Activated CD8-positive, alpha-beta memory T cell treated with anti-CD3 and anti-CD28 coated beads, Interleukin-2, amount 10 ng/mL, durations not matched to agents 7 days and 5 days (primary cell): ENCODE measurements around the gene MKNK1. TPM values are rescaled to one million over a fixed set of nuclear protein-coding genes. Genes with fewer than 3 reads are reported as not detected.

Experiments
- ATAC-seq: fragments of 150-1000 bp; cut with Tn5 transposase; one replicate; pipeline ENCODE4 v1.10.0; 2021; ENCODE audit warnings: moderate library complexity
- CTCF ChIA-PET: fragments of 350-600 bp; sonication (Branson Sonifier 250); formaldehyde crosslinking; loops from one replicate; lab custom pipeline; 2021; ENCODE audit warnings: antibody characterized with exemption; lab: Charles Lee
- DNase-seq: peaks from one replicate; pipeline ENCODE4 v3.0.0-alpha.2; 2020
- H3K27ac Mint-ChIP-seq: one replicate; pipeline ENCODE4 v1.8.0; 2021; ENCODE audit warnings: mild to moderate bottlenecking, mixed read lengths
- H3K27me3 Mint-ChIP-seq: one replicate; pipeline ENCODE4 v1.8.0; 2021; ENCODE audit warnings: mixed read lengths
- H3K36me3 Mint-ChIP-seq: one replicate; pipeline ENCODE4 v1.8.0; 2021; ENCODE audit warnings: mild to moderate bottlenecking, mixed read lengths
- H3K4me1 Mint-ChIP-seq: one replicate; pipeline ENCODE4 v1.8.0; 2021; ENCODE audit warnings: mixed read lengths
- H3K4me3 Mint-ChIP-seq: one replicate; pipeline ENCODE4 v1.8.0; 2021; ENCODE audit warnings: mild to moderate bottlenecking, moderate library complexity, mixed read lengths
- H3K9me3 Mint-ChIP-seq: one replicate; pipeline ENCODE4 v1.8.0; 2022; ENCODE audit warnings: low read depth, mixed read lengths
- total RNA-seq, 2 experiments: library from RNA; stranded (reverse); gene quantifications; one replicate each; pipeline ENCODE4 v1.2.3, GENCODE V29; 2021

MKNK1 gene
- total RNA-seq, 2 experiments from 2014 or later = 70.6 to 78.6 TPM

DNA sequence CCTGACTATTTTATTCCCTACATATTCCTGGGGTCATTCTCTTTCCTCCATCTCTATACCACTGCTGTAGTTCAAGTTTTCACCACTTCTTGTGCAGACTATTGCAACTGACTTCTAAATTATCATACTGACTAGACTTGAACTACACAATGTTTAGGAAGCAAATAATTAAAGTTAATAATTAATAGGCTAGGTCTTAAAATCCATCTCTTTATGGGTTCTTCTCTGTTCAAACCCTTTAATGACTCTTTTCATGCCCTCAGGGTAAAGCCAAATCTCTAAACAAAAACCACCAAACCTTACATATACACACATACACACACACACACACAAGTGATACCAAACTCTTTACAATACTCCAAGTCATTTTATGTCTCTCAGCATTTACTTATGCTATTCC is 34.9 kb upstream of the MKNK1 start:
- DNase-seq (no peak), ATAC-seq (no peak)
- Mint-ChIP-seq H3K4me3 (no peak overlapping the region), H3K27ac (no peak overlapping the region), H3K27me3 (no peaks in the 10 kb centered on the region), H3K9me3 (no peaks in the 10 kb centered on the region), H3K4me1 (no peaks in the 10 kb centered on the region), H3K36me3 (peaks cover 19% of the 10 kb centered on the region)
- CTCF ChIA-PET = no interaction called here

DNA sequence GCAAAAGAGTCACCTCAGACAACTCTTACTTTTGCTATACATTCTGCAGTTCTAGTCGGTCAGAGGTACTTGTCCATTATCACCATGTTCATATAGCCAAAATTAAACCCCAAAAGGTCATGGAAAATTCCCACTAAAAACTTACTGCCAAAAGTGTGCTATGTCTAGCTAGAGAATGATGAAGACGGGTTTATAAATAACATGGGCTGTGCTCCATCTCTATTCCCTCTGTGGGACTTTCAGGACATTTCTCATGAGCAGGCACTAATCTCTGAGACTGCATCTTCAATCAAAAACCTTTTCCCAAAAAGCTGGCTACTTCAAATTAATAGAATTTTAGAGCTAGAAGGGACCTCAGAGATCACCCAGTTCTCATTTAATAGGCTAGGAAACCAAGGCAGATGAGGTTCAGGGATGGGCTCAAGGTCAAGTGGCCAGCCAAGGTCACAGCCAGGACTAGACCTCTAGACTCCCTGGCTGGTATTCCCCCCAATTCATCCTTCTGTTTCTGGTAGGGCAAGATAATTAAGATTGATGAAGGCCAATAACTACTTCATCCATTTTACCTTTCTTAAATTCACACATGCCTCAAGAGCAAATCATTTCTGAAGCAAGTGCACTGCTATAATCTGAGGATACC is 33.5 kb upstream of the MKNK1 start:
- no peak overlapping the region for H3K27ac Mint-ChIP-seq
- H3K9me3 Mint-ChIP-seq = no peaks in the 10 kb centered on the region
- H3K4me1 Mint-ChIP-seq = no peaks in the 10 kb centered on the region
- no peaks in the 10 kb centered on the region for H3K27me3 Mint-ChIP-seq
- ATAC-seq (no peak), DNase-seq (no peak)
- CTCF ChIA-PET = interaction anchor here (1.4 kb wide), 1 partner anchor 12 kb away, joined by 3 read pairs; no protein-coding TSS in a partner anchor
- no peak overlapping the region for H3K4me3 Mint-ChIP-seq
- peaks cover 16% of the 10 kb centered on the region for H3K36me3 Mint-ChIP-seq

DNA sequence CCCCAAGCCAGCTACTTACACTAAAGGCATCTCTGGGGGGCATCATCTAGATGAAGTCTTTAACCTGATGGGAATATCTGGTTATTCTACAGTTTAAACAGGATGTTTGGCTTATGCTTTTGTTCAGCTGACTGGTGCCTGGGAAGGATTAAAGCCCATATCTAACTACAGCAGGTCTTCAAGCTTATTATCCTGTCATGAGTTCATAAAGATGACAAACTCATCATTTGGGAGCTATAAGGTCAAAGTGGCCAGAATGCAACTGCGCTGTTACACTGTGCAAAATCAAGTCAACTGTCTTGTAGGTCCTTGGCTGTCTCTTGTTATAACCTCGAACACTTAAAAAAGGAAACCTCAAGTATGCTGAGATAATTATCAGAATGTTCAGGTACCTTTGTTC is 31.1 kb upstream of the MKNK1 start:
- no peaks in the 10 kb centered on the region for H3K9me3 Mint-ChIP-seq
- H3K27me3 Mint-ChIP-seq = no peaks in the 10 kb centered on the region
- CTCF ChIA-PET = no interaction called here
- DNase-seq = no peak
- no peak for ATAC-seq
- H3K36me3 Mint-ChIP-seq = peaks cover 10% of the 10 kb centered on the region
- H3K4me1 Mint-ChIP-seq = no peaks in the 10 kb centered on the region
- H3K4me3 Mint-ChIP-seq = no peak overlapping the region
- no peak overlapping the region for H3K27ac Mint-ChIP-seq

DNA sequence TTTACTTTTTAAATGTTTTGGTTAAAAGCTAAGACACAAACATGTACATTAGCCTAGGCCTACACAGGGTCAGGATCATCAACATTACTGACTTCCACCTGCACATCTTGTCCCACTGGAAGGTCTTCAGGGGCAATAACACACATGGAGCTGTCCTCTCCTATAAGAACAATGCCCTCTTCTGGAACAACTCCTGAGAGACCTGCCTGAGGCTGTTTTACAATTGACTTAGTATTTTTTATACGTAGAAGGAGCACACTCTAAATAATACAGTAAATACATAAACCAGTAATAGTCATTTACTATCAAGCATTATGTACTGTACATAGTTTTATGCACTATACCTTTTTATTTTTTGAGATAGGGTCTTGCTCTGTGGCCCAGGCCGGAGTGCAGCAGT is 26.7 kb upstream of the MKNK1 start:
- CTCF ChIA-PET = interaction anchor here (1.6 kb wide), 1 partner anchor 8 kb away, joined by 4 read pairs; no protein-coding TSS in a partner anchor
- Mint-ChIP-seq H3K27me3 (no peaks in the 10 kb centered on the region), H3K27ac (no peak overlapping the region), H3K36me3 (peaks cover 8% of the 10 kb centered on the region), H3K9me3 (no peaks in the 10 kb centered on the region), H3K4me3 (no peak overlapping the region), H3K4me1 (no peaks in the 10 kb centered on the region)
- ATAC-seq (no peak), DNase-seq (no peak)

DNA sequence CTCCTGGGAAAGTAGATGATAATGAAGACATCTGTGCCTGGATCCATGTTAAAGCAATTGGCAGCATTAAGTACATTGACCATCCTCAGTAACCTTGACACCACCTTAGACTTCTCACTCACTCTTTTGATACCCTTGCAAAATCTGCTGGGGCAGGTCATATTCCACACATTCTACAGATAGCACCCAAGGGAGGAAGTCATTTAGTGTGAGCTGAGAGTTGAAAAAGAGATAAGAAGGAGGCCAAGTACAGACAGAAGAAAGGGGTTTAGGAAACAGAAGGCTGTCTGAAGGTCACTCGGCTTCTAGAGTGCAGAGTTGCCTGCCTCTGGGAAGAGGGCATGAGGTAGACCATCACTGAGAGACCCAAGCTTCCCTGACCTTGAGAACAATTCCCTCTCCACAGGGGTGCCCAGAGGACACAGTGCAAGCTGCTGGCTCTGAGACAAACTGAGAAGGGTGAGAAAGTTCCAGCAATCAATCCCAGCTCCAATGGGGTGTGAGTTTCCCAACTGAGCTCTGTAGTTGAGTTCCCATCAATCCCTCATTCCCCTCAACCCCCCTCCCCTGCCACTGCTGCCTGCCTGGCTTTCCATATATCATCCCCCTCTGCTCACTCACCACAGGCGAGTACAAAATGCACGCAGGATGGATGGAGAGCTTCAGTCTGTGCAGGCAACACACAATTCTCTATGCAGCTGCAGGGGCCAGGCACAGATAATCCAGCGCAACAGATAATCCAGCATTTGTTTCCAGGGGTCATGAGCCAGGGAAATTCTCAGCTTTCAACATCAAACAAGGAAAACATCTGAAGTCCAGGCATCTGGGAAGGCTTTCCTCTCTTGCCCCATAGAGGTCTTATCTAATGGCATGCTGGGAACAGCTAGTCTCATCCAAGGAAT is 19.9 kb upstream of the MKNK1 start:
- no peak overlapping the region for H3K27ac Mint-ChIP-seq
- ATAC-seq (no peak), DNase-seq (no peak)
- CTCF ChIA-PET = interaction anchor here (0.8 to 3.8 kb wide), 2 partner anchors 8 to 101 kb away, joined by 3 to 19 read pairs; no protein-coding TSS in a partner anchor
- no peaks in the 10 kb centered on the region for H3K27me3 Mint-ChIP-seq
- H3K36me3 Mint-ChIP-seq = no peaks in the 10 kb centered on the region
- no peak overlapping the region for H3K4me3 Mint-ChIP-seq
- no peaks in the 10 kb centered on the region for H3K9me3 Mint-ChIP-seq
- H3K4me1 Mint-ChIP-seq = peaks cover 8% of the 10 kb centered on the region

DNA sequence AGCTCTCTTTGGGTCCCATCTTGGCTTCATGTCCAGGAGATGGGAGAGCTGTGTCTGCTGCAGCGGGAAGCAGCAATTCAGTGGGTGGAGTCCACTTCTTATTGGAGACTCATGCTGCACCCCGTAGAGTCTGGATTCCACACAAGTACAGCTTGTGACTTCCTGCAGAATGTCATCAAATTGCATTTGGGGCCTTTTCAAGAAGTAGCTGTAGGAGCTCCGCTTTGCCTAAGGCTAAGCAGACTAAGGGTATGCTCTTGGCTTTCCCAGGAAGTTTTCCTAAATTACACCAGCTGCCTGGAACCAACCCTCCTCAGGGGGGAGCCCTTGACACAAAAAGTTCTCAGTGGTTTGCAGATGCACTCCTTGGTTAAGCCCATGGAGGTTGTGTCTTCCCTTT is 18.3 kb upstream of the MKNK1 start:
- Mint-ChIP-seq H3K9me3 (no peaks in the 10 kb centered on the region), H3K36me3 (no peaks in the 10 kb centered on the region), H3K4me1 (peaks cover 17% of the 10 kb centered on the region), H3K27ac (no peak overlapping the region), H3K4me3 (no peak overlapping the region), H3K27me3 (no peaks in the 10 kb centered on the region)
- CTCF ChIA-PET = interaction anchor here (1.0 to 3.8 kb wide), 5 partner anchors 8 to 102 kb away, joined by 4 to 19 read pairs (median 4); no protein-coding TSS in a partner anchor
- no peak for DNase-seq
- ATAC-seq = no peak

DNA sequence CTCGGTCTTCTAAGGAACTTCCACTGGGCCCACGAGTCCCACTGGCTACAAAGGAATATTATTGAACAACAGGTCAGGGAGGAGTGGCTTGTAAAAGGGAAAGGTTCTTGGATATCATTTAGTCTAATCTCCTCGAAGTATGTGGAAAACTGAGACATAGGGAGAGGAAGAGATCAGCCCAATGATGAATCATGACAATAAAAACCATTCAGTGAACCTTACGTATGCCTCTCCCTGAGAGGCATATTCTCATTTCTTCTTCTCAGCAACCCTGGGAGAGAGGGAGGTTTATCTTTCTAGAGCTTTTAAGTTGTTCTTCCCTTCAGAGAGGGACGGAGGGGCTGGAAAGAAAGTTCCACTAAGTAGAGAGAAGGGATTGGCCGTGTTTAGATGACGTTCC is 17.9 kb upstream of the MKNK1 start:
- peaks cover 21% of the 10 kb centered on the region for H3K4me1 Mint-ChIP-seq
- CTCF ChIA-PET = interaction anchor here (1.0 to 3.8 kb wide), 6 partner anchors 9 to 103 kb away, joined by 3 to 19 read pairs (median 4); no protein-coding TSS in a partner anchor
- no peak overlapping the region for H3K27ac Mint-ChIP-seq

DNA sequence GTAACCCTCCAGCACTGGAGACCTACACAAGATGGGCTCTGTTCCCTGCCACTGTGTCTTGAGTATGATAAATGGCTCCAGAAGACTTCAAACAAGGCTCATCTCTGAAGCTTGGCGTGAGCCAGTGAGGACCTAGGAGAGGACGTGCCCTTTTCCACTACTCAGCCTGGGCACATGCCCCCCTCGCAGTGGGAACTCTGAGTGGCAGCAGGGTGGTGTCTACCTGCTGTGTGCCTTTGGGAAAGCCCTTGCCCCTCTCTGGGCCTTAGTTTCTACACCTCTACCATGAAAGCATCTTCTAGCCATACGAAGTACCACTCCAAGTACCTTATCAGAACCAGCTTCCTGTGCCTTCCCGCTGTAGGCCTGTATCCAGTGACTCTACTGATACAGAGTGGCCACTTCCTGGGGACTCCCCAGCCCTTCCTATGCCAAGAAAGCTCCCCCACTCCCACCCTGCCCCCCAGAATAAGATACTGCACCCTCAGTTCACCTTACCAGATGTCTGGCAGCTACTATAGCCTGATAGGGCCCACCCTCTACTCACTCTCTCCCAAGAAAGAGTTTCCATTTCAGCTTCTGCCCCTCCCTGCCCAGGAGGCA is 15.7 kb upstream of the MKNK1 start:
- no peaks in the 10 kb centered on the region for H3K9me3 Mint-ChIP-seq
- no peaks in the 10 kb centered on the region for H3K27me3 Mint-ChIP-seq
- H3K4me3 Mint-ChIP-seq = no peak overlapping the region
- H3K27ac Mint-ChIP-seq = no peak overlapping the region
- no peaks in the 10 kb centered on the region for H3K36me3 Mint-ChIP-seq
- H3K4me1 Mint-ChIP-seq = peaks cover 36% of the 10 kb centered on the region
- CTCF ChIA-PET = interaction anchor here (1.2 to 3.8 kb wide), 2 partner anchors 14 to 105 kb away, joined by 3 to 19 read pairs; no protein-coding TSS in a partner anchor
- no peak for DNase-seq
- no peak for ATAC-seq

More for the DNA sequence above, 17.9 kb upstream of the MKNK1 start:
- Mint-ChIP-seq H3K36me3 (no peaks in the 10 kb centered on the region), H3K4me3 (no peak overlapping the region), H3K27me3 (no peaks in the 10 kb centered on the region), H3K9me3 (no peaks in the 10 kb centered on the region)
- DNase-seq (no peak), ATAC-seq (no peak)

DNA sequence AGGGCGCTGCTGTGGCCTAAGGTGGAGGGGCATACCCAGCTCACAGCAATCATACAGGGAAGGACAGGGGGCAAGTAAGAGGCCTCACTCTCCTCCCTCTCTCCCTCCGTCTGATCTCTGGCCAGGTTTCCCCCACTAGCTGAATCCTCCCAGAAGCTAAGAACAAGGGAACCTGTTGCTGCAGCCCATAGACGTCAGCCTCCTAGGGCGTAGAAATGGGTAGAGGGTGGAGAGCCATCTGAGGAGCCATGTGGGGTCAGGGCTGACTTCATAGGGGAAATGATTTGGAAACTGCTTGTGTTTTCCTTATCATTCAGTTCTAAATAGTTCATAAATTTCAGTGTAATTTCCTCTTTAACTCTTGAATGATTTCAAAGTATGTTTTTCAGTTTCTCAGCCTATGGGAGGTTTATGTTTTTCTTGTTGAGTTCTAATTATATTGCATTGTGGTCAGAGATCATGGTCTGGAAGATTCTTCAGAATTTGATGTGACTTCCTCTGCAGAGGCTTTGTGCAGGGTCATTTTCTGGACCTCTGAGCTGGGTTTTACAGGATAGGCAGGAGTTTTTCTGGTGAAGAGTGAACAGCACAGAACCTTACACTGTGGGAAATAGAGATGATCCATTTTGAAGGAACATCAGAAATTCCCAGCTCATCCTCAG is 14.8 kb upstream of the MKNK1 start:
- Mint-ChIP-seq H3K9me3 (no peaks in the 10 kb centered on the region), H3K36me3 (no peaks in the 10 kb centered on the region), H3K4me3 (no peak overlapping the region), H3K27ac (peak overlapping the region; percentile 12), H3K27me3 (no peaks in the 10 kb centered on the region), H3K4me1 (peaks cover 45% of the 10 kb centered on the region)
- no peak for DNase-seq
- CTCF ChIA-PET = interaction anchor here (0.8 to 5.4 kb wide), 2 partner anchors 9 to 14 kb away, joined by 3 to 51 read pairs; partner anchors contain the start of gene MKNK1
- no peak for ATAC-seq

DNA sequence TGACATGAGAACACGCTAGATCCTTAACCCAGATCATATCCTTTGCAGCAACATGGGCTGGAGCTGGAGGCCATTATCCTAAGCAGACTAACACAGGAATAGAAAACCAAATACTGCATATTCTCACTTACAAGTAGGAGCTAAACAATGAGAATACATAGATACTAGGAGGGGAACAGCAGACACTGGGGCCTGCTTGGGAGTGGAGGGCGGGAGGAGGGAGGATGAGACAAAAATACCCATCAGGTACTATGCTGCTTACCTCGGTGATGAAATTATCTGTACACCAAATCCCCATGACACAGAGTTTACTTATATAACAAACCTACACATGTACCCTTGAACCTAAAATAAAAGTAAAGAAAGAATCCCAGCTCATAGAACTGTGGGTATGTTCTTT is 13.8 kb upstream of the MKNK1 start:
- CTCF ChIA-PET = interaction anchor here (0.8 to 5.4 kb wide), 7 partner anchors 10 to 176 kb away, joined by 3 to 51 read pairs (median 3); partner anchors contain the start of genes ATPAF1 and MKNK1
- H3K4me3 Mint-ChIP-seq = peak overlapping the region; percentile 15
- peaks cover 51% of the 10 kb centered on the region for H3K4me1 Mint-ChIP-seq
- DNase-seq (no peak), ATAC-seq (no peak)
- no peaks in the 10 kb centered on the region for H3K27me3 Mint-ChIP-seq
- peaks cover 2% of the 10 kb centered on the region for H3K36me3 Mint-ChIP-seq
- no peak overlapping the region for H3K27ac Mint-ChIP-seq
- H3K9me3 Mint-ChIP-seq = no peaks in the 10 kb centered on the region

DNA sequence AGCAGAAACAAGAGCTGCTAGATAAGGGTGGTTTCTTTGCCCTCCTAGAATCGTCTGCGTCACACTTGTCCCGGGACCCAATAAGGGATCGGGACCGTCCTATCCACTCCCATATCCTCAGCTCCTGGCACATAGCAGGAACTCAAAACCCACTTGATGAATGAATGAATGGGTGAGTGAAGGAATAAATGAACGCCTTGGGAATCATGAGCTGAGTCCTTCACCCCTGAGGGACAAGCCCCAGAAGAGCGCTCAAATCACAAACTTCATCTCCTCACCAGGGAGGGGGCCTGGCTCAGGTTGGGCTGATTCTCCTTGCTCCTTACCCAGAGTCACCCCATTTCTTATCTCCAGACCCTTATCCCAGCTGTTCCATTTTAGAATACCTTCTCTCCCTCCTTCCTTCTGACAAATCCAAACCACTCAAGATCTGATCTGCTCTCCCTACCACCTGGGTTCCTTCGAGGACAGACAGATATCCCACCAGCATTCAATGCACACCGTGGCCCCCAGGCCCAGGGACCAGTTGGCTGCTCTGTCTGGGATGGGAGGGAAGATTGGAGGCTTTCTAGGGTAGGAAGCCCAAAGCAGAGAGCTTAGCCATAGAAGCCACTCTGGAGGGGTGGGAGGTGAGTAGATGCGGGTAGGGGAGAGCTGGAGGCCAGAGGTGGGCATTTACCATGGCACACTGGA is 13.2 kb upstream of the MKNK1 start:
- Mint-ChIP-seq H3K4me3 (peak overlapping the region; percentile 91), H3K36me3 (peaks cover 5% of the 10 kb centered on the region), H3K27ac (peak overlapping the region; percentile 84), H3K9me3 (no peaks in the 10 kb centered on the region), H3K4me1 (peaks cover 55% of the 10 kb centered on the region), H3K27me3 (no peaks in the 10 kb centered on the region)
- CTCF ChIA-PET = interaction anchor here (0.8 to 5.4 kb wide), 11 partner anchors 10 to 175 kb away, joined by 3 to 51 read pairs (median 4); partner anchors contain the start of genes ATPAF1, EFCAB14 and MKNK1
- ATAC-seq (no peak), DNase-seq (no peak)
